HG03442 (cell line): ENCODE measurements around the gene QSOX2.

Source experiments
- ATAC-seq: cut with Tn5 transposase; IDR thresholded peaks from one replicate; pipeline ENCODE4 v1.9.1; 2021; ENCODE audit warnings: mild to moderate bottlenecking, moderate library complexity; ENCODE audit not compliant: unreplicated experiment

Gene QSOX2

DNA sequence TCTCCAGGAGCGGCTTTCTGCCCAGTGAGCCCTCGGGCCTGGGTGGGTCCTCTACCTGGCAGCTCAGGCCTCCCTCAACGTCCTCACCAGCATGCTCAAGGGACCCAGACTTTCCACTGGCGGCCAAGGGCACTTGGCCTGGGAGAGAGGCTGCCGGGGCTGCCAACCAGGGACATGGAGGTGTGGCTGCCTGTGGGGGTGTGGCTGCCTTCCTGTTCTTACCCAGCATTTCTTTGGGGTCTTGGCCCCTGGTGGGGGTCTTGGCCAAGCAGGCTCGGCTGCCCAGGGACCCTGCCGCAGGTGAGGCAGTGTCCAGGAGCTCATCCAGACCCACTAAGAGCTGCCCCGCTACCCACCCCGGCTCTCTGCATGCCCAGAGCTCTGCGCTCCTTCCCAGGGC lies 7.2 kb upstream of the QSOX2 start:
- ATAC-seq: no peak

DNA sequence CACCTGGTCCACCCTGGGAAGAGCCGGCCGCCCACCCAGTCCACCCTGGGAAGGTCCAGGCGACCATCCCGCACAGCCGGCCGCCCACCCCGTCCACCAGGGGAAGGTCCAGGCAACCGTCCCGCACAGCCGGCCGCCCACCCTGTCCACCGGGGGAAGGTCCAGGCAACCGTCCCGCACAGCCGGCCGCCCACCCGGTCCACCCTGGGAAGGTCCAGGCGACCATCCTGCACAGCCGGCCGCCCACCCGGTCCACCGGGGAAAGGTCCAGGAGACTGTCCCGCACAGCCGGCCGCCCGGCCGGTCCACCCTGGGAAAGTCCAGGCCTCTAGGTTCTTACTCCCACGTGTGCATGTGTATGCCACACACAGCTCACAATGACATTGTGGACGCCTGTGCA lies 6.7 kb upstream of the QSOX2 start:
- no peak for ATAC-seq

DNA sequence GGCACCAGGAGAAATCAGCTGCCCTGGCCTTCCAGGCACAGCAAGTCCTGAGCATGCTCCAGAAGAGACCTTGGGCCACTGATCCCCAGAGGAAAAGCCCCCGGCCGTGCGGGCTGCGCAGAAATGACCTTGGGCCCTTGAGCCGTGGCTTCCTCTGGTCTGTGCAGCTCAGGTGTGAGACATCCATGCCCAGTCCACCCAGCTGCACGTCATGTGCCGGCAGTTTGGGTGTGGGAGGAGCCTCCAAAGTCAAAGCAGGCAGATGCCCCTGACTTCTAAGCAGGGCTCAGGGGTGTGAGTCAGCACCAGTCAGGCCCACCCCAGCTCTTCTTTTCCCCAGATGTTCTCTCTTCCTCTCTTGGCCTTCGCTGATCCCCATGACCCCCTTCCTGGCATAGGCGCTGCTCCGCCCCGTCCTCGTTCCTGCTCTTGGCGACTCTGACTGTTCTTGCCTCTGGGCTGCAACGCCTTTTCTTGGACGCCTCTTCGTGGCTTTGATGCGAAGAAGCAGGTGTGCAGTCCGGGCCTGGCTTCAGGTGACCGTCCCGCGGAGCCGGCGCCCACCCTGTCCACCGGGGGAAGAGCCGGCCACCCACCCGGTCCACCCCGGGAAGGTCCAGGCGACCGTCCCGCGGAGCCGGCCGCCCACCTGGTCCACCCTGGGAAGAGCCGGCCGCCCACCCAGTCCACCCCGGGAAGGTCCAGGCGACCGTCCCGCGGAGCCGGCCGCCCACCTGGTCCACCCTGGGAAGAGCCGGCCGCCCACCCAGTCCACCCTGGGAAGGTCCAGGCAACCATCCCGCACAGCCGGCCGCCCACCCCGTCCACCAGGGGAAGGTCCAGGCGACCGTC lies 5.9 kb upstream of the QSOX2 start:
- no peak for ATAC-seq

DNA sequence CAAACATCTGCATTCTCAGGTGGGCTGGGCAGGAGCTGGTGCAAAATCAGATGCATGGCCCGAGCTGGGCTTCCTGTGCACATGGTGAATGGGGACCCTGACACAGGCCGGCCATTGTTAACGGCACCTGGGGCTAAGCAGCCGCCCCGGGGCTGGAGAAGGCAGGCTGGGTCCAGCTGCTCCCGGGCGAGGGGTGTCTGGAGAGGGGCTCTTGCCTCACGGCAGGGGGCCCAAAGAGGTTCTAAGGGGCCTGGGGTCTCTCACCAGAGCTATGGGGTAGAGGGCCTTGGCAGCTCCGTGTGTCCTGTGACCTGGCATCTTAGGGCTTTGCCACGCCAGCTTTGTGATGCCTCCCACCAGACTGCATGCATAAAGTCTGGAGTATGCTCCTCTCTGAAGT lies 5.1 kb upstream of the QSOX2 start:
- no peak for ATAC-seq

DNA sequence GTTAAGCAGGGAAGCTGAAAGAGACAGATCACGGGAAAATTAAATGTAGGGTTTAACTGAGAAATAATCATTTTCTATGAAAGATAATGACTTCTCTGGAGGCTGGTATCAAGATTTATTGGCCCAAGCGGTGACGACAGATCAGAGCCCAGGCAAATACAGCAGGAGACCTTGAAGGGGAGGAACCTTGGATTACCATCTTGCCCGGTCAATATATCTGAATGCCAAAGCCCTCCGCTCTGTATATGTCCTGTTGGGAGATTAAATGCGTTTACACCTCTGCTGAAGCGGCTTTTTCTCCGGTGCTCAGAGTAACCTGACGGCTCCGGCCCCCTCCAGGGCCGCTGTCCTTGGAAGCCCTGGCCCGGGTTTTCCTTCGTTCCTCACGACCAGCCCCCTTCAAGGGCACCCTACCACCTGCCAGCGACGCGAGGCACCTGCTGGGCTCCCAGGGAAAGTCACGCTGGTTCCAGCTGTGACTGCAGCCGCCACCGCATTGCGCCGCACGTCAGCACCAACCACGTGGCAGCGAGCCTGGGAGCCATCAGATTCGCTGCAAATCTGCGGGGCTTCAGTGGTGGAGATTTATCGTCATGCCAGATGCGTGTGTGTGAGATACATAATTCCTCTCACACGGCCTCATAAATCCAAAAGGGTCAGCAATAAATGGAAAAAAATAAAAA lies 4.4 kb upstream of the QSOX2 start:
- ATAC-seq: no peak

DNA sequence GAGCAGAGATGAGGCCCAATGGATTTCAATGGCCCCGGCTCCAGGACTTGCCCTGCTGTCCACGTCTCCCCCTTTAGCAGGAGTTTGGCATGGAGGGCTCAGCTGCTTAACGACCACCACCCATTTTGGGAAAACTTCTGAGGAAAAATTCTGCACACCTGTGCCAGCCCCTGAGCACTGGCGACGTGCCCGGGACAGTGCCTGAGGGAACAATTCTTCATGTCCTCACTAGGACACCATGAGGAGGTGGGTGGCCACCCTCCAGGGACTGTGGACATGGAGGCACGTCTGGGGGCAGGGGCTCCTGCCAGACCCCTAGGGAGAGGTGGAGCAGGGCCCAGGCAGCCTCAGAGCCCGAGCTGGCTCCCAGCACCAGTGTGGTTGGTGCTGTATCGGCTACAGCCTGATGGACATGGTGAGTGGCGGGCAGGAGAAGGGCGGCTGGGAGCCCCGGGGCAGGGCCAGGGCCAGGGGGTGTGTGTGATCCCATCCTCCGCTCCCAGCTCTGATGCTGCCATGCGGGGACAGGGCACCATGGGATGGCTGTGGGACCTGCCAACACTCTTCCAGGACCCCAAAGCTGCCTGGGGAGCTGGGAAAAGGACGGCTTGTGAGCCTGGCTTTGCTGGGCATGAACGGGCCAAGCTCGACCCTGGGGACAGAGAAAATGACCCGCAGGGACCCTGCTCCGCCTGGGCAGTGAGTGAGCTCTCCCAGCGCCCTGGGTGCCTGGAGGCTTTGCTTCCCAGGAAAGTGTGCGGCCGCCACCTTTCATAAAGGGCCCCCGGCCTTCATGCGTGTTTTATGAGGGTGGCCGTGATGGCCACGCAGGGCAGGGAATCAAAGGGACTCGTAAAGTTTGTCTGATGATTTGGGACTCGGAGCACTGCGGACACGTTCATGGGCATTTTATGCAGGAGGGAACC lies 3.6 kb upstream of the QSOX2 start:
- no peak for ATAC-seq

DNA sequence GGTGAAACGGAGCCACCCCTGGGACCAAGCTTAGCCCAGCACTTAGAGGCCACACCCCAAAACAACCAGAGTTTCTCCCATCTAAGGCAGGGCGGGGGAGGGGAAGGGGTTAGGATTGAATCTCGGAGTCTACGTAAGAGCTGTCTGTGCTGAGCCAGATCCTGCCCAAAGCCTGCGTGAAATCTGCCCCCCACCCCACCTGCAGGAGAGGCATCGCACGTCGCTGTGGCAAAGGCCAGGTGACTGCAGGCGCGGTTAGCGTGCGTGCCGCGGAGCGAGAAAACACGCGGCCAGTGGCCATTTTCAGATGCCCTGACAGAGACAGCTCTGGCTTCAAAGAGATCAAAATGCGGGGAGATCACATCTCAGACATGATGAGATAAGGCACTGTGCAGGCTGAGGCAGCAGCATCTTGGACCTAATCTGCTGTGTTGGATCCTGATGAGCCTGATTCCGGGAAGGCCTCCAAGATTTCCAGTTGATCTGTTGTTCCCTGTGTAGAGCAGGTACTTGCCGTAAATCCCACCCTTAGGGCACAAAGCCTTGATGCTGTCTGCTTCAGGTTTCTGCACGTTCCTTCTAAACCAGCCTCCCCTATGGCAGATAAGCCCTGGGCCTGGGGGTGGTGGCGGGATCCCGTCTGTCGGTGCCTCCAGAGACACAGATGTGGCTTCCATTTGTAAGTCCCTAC lies 2.5 kb upstream of the QSOX2 start:
- ATAC-seq: no peak

DNA sequence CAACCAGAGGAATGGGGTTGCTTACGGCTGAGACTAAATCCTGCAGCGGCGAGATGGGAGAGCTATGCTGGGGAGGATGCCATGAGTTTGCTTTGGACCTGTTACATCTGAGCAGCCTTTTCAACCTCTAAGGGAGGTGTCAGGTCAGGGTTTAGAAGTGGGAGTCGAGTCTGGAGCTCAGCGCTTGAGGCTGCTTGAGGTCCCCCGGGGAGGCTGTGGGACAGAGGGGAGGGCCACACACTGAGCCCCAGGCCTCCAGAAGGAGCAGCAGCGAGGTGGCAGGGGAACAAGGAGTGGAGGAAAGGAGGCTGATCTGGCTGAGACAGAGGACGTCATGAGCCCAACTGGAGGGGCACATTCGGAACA lies 1.9 kb upstream of the QSOX2 start:
- no peak for ATAC-seq

DNA sequence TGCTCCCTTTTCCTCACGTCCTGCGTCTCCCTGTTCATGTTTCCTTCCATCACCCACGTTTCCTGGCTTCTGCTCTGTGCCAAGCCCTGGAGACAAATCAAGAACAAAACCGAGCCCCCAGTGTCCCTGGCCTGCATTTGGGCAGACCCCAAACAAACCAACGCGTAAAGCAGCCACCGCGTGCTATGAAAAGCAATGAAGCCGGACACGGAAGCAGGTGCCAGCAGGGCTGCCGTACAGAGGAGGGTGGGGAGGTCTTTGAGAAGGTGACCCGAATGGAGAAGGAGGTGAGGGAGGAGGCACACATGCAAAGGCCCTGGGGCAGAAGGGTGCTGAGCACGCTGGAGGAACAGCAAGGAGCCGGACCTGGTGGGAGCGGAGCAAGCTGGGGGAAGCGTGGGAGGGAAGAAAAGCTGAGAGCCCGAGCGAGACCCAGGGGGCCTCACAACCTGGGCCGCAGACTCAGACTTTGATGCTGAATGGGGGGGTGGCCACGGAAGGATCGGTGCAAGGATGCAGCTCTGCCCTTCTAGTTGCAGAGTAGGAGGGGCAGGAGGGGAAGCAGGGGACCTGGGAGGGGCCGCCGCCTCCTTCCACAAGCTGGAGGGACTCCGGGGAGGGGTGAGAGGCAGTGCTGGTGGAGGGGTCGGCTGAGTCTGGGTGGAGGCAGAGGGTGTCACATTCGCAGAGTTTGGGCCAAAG lies 1.4 kb upstream of the QSOX2 start:
- ATAC-seq: no peak

DNA sequence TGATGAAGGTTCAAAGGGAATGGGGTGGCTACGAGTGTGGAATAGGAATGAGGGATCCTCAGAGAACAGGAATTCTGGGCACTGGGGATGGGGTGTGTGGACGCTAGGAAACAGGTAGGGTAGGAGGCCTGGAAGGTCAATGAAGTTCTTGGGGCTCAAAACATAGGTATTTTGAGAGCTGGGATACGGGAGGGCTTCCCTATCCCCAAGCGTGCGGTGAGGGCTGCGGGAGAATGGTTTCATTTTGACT lies 718 bp downstream of the QSOX2 start:
- no peak for ATAC-seq

DNA sequence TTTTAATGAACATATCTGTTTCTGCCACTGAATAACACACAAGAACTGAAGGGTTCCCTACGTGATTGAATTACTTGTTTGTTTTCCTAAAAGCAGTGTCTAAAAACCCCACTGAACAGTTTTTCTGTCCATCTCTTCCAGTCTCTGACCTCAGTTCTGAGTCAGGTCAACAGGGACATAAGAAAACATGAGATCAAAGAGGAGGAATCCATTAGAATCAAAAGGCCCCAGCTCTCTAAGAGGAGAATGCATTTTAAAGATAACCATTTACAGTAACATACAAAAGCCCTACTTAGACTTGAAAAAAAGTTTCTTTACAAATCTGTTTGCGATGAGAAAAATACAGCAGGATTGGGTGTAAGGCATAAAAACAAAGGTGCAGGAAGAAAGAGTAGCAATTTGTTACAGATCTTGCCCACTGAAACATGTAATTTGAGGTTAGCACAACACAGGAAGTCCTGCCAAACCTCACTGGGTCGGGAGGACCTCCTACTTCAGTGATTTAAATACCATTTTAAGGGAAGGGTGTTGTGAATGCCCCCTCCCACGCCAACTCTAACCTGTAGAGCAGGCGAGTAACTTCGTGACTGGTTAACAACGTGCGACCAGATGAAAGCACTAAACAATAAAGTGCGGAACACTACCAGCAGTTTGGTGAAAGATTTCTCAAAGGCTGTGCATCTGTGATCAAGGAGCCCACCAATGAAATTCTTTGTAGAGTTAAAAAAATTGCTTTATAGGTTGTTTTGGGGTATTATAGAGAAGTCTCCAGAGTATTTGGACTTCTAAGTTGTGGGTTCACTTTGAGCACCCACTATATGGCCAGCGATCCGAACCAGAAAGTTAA lies 1.3 kb downstream of the QSOX2 start:
- ATAC-seq: no peak

DNA sequence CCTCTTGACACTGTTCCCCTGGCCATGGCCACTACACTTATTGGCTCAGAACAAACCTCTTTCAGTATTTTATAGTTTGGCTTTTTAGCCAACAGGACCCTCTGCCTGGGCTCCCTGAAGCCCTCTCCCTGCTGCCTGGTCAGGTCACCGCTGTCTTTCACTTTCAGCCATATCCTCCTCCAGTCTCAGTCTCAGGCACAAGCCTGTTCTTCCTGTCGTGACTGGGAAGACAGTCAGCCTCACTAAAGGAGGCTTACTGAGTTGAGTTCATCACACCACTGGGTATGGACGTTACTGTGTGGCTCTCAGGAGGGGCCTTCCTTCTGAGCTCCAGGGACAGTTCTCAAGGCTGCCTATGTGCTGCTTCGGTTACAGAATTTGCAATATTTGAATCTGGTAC lies 2.0 kb downstream of the QSOX2 start:
- ATAC-seq: no peak

DNA sequence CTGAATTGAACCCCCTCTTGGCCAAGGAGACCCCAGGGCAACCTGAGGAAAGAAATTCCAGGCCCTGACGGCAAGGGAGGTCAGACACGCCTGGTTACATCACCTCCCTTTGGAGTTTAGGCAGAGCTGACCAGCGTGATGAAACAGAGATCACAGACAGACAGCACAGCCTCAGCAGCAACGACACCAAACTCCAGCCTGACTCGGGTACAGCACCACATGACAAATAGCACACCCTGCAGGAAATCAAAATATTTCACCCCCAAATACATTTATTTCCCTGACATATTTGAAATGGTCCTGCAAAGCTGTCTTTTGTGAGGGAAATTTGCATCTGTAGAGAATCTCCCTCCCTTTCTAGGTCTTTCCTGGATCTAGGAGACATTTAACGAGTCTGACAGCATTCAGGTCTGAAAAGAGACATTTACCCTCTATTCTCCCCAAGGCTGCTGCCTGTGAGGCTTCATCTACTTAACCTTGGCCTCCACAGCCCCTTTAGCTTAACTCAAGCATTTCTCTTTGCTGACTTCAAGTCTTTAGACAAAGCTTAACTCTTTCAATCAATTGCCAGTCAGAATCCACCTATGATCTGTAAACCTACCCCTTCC lies 2.6 kb downstream of the QSOX2 start:
- no peak for ATAC-seq

DNA sequence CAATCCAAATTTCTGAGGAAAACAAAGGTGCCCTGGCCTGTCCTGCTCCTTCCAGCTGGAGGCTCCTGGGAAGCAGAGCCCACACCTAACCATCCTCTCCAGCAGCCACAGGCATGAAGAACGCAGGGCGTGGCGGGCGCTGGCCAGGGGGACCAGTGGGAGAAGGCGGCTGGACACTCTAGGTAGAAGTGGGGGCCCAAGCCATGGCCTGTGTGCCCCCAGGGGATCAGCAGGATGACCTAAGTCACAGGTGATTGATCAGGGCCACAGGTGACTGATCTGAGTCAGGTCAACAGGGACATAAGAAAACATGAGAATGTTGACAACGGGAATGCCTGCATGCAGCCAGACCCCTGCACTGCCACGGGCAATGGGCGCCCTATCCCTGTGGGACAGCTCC lies 3.4 kb downstream of the QSOX2 start:
- ATAC-seq: no peak

DNA sequence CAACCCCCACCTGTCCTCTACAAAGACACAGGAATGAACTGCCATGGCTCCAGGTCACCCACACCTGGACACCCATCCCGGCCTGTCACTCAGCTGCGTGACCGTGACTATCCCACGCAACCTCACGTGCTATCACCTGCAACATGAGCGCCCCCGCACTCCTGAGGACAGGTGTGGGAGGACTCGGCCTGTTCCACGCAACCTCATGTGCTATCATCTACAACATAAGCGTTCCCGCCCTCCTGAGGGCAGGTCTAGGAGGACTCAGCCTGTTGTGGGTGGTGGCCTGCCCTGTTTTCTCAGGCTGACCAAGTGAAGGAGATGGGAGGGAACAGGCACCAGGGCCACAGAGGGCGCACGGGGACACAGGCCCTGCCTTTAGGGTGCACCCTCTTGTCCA lies 4.1 kb downstream of the QSOX2 start:
- ATAC-seq: no peak

DNA sequence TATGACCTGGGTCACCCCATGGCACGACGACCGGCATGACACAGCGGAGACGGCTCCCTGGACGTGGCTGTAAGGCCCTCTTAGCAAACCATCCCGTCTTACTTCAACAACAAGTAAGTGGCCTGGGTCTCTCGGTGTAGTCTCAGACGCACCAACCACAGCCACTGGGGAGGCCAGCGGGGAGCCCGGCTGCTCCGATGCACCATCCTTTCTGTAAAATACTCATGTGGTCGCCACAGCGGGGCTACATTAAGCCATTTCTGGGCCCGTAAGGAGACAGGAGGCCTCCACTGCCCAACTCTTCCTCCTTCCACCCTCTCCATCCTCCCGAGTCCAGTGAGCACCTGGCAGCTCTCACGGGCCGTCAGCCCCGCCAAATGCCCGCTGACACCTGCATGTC lies 4.7 kb downstream of the QSOX2 start:
- no peak for ATAC-seq

DNA sequence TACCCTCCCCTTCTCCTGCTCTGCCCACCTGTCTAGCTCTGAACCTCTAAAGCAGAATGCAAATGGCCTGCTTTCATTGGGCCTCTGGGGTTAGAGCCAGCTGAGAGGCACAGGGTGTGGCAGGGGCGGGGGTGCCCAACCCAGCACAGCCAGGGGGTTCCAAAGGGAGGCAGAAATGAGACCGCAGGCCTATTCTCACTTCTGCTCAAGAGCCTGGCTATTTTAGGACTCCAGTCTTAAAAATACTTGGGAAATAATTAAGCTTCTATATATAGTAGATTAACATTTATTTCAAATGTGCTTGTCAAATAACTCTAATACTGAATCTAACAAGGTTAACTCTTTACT lies 5.7 kb downstream of the QSOX2 start:
- ATAC-seq: no peak

DNA sequence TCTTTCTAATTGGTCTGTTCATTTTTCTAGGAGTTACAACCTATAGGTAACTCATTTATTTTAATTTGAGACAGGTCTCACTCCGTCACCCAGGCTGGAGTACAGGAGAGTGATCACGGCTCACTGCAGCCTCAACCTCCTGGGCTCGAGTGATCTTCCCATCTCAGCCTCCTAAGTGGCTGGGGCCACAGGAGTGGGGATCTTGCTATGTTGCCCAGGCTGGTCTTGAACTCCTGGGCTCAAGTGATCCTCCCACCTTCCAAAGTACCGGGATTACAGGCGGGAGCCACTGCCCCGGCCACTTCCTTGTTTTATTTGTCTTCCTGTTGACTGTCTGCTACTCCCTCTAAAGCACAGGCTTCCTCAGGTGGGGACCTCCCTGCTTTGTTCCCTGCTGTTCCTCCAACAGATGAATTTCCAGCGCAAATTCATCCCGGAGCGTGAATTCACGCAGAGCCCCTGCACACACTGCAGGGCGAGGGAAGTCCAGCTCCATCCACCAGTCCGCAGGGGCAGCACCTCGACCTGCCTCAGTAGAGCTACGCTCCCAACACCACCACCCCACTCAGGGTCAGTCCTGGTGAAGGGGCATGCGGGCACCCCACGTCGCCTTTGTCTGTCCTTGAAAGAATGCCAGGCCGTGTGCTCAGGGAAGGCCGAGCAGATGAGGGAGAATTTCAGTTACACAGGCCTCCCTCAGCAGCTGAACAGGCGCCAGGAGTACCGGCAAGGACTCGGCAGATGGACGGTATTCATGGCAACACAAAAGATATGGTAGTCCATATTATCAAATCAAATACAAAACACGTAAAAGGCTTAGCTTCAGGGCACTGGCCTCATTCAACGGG lies 6.3 kb downstream of the QSOX2 start:
- ATAC-seq: no peak

DNA sequence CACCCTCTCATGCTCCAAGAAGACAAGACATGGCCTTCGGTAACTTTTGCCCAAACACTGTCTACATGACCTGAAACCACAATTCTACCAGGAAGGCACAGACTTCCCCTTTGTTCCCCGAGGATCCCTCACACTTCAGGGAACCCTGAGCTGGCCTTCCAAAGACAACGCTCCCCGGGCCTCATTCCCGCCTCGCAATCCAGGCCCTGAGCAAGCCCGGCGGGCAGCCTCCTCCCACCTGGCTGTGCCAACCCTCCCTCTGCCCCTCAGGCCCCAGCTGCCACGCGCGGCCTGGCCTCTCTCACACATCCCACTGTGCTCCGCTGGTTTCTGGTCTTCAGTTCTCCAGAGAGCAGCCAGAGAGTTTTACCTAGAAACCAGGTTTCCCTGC lies 7.3 kb downstream of the QSOX2 start:
- no peak for ATAC-seq
